Measurements from ENCODE around the gene LHFPL6.

LHFPL6 gene

DNA sequence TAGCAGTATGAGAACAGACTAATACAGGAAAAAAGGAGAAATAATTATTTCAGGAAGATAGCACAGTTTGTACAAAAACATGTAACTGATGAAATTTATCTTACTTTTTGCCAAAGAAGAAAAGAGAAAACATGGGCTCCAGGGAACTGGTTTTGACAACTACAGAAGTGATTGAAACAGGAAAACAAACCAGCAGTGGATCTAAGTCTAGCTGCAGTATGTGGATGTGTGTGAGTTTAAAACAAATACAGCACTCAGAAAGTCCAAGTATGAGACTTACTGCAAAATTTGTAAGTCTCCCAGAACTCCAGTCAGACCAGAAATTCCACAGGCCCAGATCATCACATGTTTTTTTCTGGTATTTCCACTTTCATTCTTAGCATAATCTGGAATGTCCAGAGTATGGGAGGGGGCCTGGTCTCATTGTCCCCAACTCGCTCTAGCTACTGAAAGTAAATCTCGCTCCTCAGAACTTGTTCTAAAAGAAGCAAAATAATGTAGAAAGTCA lies 305.3 kb downstream of the LHFPL6 start:
- DNase-seq (ENCODE audit: low spot score), result no peak

DNA sequence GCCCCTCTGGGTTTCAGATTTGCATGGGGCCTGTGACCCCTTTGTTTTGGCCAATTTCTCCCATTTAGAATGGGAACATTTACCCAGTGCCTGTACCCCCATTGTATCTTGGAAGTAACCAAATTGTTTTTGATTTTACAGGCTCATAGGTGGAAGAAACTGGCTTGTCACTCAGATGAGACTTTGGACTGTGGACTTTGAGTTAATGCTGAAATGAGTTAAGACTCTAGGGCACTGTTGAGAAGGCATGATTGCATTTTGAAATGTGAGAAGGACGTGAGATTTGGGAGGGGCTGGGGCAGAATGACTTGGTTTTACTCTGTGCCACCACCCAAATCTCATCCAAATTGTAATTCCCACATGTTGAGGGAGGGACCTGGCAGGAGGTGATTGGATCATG lies 306.0 kb downstream of the LHFPL6 start:
- no peak for DNase-seq (ENCODE audit: low spot score)

DNA sequence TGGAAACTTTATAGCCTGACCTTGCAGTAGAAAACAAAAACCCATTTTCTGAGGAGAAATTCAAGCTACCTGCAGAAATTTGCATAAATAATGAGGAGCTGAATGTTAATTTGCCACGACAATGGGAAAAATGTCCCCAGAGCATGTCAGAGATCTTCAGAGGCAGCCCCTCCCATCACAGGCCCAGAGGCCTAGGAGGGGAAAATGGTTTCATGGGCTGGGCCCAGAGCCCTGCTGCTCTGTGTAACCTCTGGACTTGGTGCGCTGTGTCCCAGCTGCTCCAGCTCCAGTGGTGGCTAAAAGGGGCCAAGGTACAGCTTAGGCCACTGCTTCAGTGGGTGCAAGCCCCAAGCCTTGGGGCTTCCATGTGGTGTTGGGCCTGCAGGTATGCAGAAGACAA lies 306.8 kb downstream of the LHFPL6 start:
- DNase-seq (ENCODE audit: low spot score), result no peak
